GM12892 (cell line): ENCODE measurements around the gene ARHGDIG.

Experiments
- POLR2A ChIP-seq: IDR thresholded peaks from 2 replicates; pipeline ENCODE4 v1.6.1; 2011; ENCODE audit warnings: low read depth, low read length, control low read depth
- POLR2AphosphoS5 ChIP-seq: IDR thresholded peaks from 2 replicates; pipeline ENCODE4 v1.6.1; 2011; ENCODE audit warnings: low read depth, low read length, control low read depth
- TAF1 ChIP-seq: IDR thresholded peaks from 2 replicates; pipeline ENCODE4 v1.6.1; 2011; ENCODE audit warnings: low read depth, mild to moderate bottlenecking, control low read depth, low read length, borderline replicate concordance

DNA sequence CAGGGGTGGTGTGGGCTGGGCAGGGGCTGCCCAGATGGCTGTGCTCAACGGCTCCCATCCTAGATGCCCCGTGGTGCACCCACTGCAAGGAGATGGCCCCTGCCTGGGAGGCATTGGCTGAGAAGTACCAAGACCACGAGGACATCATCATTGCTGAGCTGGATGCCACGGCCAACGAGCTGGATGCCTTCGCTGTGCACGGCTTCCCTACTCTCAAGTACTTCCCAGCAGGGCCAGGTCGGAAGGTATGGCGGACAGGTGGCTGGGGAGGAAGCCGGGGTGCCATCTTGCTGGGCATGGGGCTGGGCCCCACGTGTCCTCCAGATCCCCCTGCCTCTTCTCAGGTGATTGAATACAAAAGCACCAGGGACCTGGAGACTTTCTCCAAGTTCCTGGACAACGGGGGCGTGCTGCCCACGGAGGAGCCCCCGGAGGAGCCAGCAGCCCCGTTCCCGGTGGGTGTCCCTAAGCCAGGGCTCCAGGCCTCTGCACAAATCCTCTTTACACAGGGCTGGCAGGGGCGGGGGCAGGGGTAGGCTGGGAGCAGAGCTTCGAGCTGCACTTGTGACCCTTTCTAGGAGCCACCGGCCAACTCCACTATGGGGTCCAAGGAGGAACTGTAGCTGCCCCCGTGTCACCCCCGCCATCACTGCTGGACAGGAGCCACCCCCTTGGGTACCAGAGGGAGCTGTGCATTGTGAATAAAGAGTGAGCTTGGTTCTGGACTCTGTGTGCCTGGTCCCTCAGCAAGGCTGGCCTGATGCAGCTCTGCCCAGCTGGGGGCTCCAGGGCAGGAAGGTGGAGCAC is 6.3 kb downstream of the ARHGDIG start:
- TF ChIP-seq POLR2A = no peak
- TF ChIP-seq POLR2AphosphoS5 = no peak
- TF ChIP-seq TAF1 = no peak
